LNCAP (cell line): Measurements from ENCODE around the gene MTRF1.

Source experiments
- CTCF ChIP-seq: fragments of 450-650 bp; IDR thresholded peaks from 2 replicates; pipeline ENCODE4 v1.5.1; 2017; ENCODE audit warnings: mild to moderate bottlenecking

The MTRF1 gene

GRCh38 chr13:41231786-41232185 is 31.6 kb downstream of the MTRF1 start:
- TF ChIP-seq CTCF = no peak

- TF ChIP-seq CTCF = no peak
Observed at GRCh38 chr13:41231025-41231677, 32.2 kb downstream of the MTRF1 start.

GRCh38 chr13:41229356-41229755 is 34.0 kb downstream of the MTRF1 start:
- TF ChIP-seq CTCF = no peak

GRCh38 chr13:41224113-41225110 is 39.0 kb downstream of the MTRF1 start:
- TF ChIP-seq CTCF = no peak

- peak; percentile 69 for TF ChIP-seq CTCF
Observed at GRCh38 chr13:41222259-41222852, 41.0 kb downstream of the MTRF1 start.

GRCh38 chr13:41220401-41220800 is 43.0 kb downstream of the MTRF1 start:
- no peak for TF ChIP-seq CTCF

- TF ChIP-seq CTCF = no peak
Observed at GRCh38 chr13:41216160-41216559, 47.2 kb downstream of the MTRF1 start.
